Subcutaneous adipose tissue (tissue), 4 donors: ENCODE results near the gene ADAMTS14. TPM values are rescaled to one million over a fixed set of nuclear protein-coding genes. Genes with fewer than 3 reads are reported as not detected.

ENCODE experiments used
- total RNA-seq, 4 donors: library from RNA; depleted of rRNA; stranded (reverse); fragments of >200 nt; gene quantifications; one replicate each; pipeline ENCODE4 v1.1.0, GENCODE V29; 2016
- TF ChIP-seq, protein P1 (sequence below): fragments of 450-650 bp; IDR thresholded peaks from one replicate; pipeline ENCODE4 v1.5.1; 2016; ENCODE audit warnings: low read depth, mild to moderate bottlenecking, control low read depth, antibody characterized with exemption, moderate library complexity

The ADAMTS14 gene
- total RNA-seq, 4 donors from 2014 or later = not detected

GRCh38 chr10:70797840-70798239 lies 125.5 kb downstream of the ADAMTS14 start:
- TF ChIP-seq, protein P1, sequence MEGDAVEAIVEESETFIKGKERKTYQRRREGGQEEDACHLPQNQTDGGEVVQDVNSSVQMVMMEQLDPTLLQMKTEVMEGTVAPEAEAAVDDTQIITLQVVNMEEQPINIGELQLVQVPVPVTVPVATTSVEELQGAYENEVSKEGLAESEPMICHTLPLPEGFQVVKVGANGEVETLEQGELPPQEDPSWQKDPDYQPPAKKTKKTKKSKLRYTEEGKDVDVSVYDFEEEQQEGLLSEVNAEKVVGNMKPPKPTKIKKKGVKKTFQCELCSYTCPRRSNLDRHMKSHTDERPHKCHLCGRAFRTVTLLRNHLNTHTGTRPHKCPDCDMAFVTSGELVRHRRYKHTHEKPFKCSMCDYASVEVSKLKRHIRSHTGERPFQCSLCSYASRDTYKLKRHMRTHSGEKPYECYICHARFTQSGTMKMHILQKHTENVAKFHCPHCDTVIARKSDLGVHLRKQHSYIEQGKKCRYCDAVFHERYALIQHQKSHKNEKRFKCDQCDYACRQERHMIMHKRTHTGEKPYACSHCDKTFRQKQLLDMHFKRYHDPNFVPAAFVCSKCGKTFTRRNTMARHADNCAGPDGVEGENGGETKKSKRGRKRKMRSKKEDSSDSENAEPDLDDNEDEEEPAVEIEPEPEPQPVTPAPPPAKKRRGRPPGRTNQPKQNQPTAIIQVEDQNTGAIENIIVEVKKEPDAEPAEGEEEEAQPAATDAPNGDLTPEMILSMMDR = no peak

- TF ChIP-seq, protein P1 = no peak
Observed at GRCh38 chr10:70799124-70799523, 126.8 kb downstream of the ADAMTS14 start.

DNA sequence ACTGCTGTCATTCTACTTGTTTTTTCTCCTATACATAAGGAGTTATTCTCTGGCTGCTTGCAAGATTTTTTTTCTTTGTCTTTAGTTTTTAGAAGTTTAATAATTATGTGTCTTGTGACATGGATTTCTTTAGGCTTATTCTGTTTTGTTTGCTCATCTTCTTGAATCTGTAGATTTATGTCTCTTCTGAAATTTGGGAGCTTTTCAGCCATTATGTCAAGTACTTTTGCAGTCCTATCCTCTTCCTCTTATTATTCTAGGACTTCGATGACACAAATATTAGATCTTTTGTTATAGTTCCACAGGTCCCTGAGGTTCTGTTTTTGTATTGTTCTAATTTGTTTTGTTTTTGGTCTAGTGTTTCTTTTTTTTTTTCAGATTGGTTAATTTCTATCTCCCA lies 129.5 kb downstream of the ADAMTS14 start:
- TF ChIP-seq, protein P1 = no peak

DNA sequence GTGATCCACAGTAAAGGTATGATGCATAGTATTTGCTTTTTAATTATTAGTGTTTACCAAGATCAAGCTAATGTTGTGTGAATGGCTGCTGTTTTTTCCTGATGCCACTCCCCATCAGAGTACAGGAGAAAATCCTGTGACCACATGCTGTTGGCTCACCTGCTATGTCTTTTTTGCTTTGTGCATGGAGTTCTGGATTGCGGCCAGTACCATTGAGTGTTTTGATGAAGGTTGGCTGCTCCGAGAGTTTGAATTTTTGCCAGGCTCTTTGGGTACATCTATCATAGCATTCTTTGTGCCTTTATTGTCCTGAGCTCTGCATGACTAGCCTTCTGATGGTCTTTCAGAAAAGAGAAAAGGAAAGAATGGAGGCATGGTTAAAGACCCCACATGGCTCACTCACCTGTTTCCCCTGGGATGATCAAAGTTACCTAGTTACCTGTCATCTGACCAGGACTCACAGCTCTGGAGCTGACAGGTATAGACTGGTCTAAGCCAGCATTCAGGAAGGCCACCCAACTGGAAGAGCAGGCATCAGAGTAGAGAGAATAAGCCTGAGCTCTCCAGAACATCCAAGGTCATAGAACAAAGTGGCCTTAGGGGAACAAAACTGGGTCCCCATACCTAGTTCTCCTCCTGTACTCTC lies 131.6 kb downstream of the ADAMTS14 start:
- TF ChIP-seq, protein P1 = no peak

DNA sequence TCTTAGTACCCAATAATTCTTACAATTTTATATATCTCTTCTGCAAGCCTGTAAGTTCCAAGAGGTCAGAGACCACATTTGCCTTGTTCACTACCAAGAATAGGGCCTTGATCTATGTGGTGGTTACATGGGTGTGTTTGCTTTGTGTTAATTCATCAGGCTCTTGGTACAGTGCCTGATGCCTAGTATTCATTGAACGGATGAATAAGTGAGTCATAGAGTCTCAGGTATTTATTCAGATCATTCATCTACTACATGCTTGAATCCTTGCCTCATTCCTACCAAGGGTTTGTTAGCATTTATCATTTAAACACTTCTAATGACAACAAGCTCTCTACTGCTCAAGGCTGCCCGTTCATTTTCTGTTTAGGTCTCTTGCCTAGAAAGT lies 132.1 kb downstream of the ADAMTS14 start:
- TF ChIP-seq, protein P1 = no peak

- TF ChIP-seq, protein P1 = no peak
Observed at GRCh38 chr10:70805619-70806215, 133.4 kb downstream of the ADAMTS14 start.

GRCh38 chr10:70806841-70807240 lies 134.5 kb downstream of the ADAMTS14 start:
- TF ChIP-seq, protein P1 = no peak
